Astrocyte of the cerebellum (primary cell): ENCODE data around the gene POFUT1.

Experiments used
- DNase-seq: peaks from one replicate; pipeline ENCODE4 v3.0.0-alpha.2; 2011; ENCODE audit warnings: low read depth
- H3K4me3 ChIP-seq: 2 replicates; pipeline ENCODE4 v1.5.1; 2011; ENCODE audit warnings: mild to moderate bottlenecking, low read depth, low read length, moderate library complexity
- in situ Hi-C: cut with HindIII; loops from 2 replicates; pipeline ENCODE4 v1.10.0; 2017; ENCODE audit warnings: low sequenced_read_pairs
- TF ChIP-seq, protein P1 (sequence below): IDR thresholded peaks from 2 replicates; pipeline ENCODE4 v1.5.1; 2012; ENCODE audit warnings: low read length, low read depth, moderate library complexity, mild to moderate bottlenecking; ENCODE audit errors: missing control alignments

POFUT1 gene

DNA sequence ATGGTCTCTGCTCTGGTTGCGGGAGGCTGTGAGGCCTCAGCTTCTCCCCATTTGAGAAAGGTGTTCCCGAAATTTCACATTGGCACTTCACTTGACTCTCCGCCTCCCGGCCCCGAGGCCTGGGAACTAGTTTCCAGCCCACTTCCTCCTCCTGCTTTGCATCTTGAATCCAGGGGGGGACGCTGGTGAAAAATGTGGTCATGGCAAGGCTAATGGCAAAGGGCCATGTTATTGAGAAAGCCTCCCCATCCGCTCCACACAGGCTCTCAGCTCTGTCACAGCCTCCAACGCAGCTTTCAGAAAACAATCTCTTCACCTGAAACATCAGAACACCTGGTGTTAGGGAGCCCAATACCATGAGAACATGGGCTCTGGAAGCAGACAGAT, 5.7 kb upstream of the POFUT1 start:
- H3K4me3 ChIP-seq: no peak overlapping the region
- no peak for DNase-seq
- in situ Hi-C loops: no loop called here
- TF ChIP-seq, protein P1, sequence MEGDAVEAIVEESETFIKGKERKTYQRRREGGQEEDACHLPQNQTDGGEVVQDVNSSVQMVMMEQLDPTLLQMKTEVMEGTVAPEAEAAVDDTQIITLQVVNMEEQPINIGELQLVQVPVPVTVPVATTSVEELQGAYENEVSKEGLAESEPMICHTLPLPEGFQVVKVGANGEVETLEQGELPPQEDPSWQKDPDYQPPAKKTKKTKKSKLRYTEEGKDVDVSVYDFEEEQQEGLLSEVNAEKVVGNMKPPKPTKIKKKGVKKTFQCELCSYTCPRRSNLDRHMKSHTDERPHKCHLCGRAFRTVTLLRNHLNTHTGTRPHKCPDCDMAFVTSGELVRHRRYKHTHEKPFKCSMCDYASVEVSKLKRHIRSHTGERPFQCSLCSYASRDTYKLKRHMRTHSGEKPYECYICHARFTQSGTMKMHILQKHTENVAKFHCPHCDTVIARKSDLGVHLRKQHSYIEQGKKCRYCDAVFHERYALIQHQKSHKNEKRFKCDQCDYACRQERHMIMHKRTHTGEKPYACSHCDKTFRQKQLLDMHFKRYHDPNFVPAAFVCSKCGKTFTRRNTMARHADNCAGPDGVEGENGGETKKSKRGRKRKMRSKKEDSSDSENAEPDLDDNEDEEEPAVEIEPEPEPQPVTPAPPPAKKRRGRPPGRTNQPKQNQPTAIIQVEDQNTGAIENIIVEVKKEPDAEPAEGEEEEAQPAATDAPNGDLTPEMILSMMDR: no peak

DNA sequence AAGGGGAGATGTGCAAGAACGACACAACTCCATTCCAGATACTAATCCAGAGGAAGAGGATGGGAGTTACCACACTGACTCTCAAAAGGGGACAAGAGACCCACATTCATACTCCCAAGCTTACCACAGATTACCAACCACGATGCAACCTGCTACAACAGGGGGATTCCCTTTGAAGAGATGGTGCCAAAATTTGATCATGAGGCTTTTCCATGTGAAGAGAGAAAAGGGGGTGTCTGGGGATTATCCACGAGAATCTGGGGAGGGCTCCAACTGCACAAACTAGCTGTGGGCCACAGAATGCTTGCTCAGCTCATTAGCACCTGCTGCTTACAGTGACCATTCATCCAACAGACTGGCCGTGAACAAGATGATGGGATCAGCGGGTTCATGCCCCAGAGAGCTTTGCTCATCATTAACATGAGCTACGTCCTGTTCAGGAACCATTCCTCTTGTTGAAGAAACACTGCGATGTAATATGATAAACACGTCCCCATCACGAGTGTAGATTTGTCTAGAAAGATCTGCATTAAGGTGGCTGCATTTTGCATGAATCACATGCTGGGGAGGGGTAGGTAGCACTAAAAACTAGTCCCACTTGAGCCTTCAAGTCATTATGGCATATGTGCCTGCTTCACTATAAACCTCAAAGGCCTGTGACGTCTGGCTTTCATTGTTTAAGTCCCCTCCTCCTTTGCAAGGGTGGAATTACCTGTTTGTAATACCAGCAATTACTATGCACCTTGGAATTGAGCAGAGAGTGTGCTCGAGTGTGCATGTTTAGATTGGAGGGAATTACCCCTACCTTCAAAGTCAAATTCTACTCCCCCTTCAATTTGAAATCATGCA, 4.1 kb upstream of the POFUT1 start:
- H3K4me3 ChIP-seq: no peak overlapping the region
- in situ Hi-C loops: no loop called here
- no peak for DNase-seq
- TF ChIP-seq, protein P1: no peak

DNA sequence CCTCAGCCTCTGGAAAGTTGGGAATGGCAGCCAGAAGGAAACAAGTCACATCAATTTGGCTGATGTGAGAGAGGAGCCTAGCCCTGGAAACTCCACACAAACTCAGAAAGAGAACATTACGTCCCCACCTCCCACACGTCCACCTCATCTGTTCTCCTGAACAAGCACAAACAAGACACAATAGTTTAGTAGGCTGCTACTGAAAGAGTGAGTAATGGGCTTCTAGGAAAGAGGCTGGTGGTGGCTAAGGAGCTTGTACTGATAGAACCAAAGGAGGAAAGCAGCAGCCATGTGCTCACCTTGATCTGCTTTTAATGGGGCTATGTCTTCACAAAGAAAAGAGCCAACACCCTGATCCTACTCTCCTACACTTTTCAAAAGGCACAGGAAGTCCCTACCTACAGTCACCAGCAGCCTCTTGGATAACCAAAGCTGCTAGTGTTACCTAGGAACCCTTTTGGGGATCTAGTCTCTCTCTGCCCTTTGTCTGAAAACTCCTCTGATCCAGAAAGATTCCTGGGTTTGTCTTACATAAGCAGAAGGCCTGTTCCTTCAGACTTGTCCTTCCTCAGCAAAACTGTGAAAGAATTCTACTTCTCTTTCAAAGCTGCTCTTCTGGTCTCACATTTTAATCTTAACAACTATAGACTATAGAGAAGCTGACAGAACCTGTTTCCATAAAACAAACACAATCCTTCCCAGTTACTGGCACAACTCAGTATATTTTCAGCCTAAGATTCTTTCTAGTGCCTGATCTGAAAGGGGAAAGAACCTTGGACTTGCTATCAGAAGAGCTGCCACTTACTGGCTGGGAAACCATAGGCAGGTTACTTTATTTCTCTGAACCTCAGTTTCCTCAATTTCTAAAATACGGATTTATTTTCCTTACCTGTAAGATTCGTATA, 3.2 kb upstream of the POFUT1 start:
- no peak overlapping the region for H3K4me3 ChIP-seq
- DNase-seq: no peak
- TF ChIP-seq, protein P1: no peak
- in situ Hi-C loops: no loop called here

DNA sequence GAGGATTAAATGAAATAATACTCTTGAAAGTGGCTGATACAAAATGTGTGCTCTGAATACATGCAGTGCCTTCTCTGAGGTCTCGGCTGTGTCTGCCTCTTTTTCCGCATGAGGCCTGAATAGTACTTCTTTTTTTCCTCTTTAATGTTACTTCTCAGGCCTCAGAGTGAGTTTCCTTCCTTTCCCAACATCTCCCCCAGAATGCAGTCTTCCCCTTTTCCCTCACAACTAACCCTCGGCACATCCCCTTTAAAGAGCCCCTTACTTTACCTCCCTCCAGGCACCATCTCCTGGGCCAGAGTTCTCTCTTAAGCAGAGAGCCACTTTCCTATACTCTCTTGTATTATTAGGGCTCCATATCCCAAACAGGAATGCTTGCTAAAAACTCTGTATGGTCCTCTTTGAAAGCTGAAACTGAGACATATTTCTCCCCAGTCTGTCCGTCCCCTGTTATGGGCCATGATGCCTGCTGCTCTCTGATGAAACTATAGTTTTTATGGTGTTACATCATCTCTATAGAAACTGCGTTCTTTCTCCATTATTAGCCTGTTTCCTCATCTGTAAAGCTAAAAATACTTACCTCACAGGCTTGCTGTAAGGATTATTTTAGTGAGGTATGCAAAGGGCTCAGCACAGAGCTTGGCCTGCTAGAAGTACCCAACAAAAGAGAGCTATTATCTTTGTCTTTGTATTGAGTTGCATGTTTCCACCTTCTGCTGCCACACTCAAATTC, 2.4 kb upstream of the POFUT1 start:
- no peak for DNase-seq
- H3K4me3 ChIP-seq: no peak overlapping the region
- TF ChIP-seq, protein P1: no peak
- in situ Hi-C loops: no loop called here

DNA sequence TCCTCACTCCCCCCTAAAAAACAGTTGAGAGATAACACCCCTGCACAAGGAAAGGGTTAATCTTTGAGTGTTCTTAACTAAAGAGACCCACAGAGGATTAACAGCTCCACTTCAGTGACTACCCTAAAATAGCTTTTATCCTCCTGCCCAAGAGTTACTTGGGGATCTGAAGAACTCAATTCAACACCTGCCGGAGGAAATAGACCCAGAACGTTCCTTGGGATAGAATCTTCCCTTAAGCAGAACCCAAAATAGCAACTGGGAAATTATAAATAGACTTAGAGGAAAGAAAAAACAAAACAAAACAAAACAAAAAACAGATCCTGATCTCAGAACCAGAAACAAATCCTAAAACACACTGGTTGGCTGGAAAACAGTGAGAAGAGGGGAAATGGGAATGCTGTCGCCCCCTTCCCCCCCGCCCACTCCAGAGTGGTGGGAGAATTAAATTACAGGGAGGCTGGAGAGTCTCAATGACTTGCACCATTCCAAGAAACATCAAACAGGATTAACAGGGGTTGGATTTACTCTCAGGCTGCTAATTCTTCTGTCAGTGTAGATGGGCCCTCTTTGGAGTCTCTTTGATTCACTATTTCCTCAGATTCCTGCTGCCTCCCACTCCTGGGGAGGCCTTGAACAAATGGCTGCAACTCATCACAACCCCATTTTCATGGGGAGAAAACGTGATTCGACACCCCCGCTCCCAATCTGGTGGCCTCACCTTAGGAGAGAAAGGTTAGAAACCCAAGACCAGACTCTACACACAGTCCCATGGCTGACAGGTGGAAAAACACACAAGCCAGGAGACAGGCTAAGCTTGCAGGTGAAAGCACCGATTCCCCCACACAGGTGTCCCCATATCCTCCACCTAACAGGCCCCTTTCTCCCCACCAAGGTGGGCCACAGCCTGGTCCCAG, 1.6 kb upstream of the POFUT1 start:
- in situ Hi-C loops: no loop called here
- no peak for DNase-seq
- H3K4me3 ChIP-seq: peak overlapping the region; percentile 91
- TF ChIP-seq, protein P1: no peak
